ENCODE data around the gene SPOUT1.

SPOUT1 gene

DNA sequence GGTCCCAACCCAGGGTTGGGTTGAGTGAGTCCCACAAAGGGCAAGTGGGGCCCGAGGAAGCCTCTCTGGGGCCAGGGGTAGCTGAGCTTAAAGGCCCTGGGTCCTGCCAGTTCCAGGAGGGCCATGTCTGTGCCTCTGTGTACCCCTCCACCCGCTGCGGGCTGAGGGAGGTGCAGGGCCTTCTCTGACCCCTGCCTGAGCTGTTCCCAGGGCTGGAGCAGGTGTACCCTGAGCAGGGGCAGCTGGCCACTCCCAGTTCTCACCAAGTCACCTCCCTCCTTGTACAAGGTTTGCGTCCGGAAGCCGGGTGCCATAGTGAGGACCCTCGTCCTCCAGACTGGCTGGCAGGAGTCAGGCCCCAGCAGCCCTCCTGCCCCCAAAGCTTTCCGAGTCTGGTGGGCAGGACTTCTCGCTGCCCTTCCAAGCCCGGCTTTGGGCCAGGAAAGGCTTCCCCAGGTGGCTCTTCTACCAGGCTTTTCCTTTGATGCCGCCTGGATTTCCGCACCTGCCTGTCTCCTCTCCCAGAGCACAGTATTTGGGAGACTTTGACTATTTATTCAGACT is 20.5 kb downstream of the SPOUT1 start:
- TF ChIP-seq, protein P1, sequence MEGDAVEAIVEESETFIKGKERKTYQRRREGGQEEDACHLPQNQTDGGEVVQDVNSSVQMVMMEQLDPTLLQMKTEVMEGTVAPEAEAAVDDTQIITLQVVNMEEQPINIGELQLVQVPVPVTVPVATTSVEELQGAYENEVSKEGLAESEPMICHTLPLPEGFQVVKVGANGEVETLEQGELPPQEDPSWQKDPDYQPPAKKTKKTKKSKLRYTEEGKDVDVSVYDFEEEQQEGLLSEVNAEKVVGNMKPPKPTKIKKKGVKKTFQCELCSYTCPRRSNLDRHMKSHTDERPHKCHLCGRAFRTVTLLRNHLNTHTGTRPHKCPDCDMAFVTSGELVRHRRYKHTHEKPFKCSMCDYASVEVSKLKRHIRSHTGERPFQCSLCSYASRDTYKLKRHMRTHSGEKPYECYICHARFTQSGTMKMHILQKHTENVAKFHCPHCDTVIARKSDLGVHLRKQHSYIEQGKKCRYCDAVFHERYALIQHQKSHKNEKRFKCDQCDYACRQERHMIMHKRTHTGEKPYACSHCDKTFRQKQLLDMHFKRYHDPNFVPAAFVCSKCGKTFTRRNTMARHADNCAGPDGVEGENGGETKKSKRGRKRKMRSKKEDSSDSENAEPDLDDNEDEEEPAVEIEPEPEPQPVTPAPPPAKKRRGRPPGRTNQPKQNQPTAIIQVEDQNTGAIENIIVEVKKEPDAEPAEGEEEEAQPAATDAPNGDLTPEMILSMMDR (IDR thresholded peaks at IDR 0.05; ENCODE audit: borderline replicate concordance, control extremely low read depth, extremely low read depth, insufficient read depth, missing control alignments): no peak
- in situ Hi-C loops (cut with MboI; ENCODE audit: low sequenced_read_pairs, unreplicated experiment): no loop called here
- no peak for DNase-seq (ENCODE audit: low spot score)

GRCh38 chr9:128808543-128808942 is 21.1 kb downstream of the SPOUT1 start:
- no peak for DNase-seq (ENCODE audit: low spot score)
- TF ChIP-seq, protein P1 (IDR thresholded peaks at IDR 0.05; ENCODE audit: borderline replicate concordance, control extremely low read depth, extremely low read depth, insufficient read depth, missing control alignments): no peak
- in situ Hi-C loops (cut with MboI; ENCODE audit: low sequenced_read_pairs, unreplicated experiment): no loop called here

- TF ChIP-seq, protein P1 (IDR thresholded peaks at IDR 0.05; ENCODE audit: borderline replicate concordance, control extremely low read depth, extremely low read depth, insufficient read depth, missing control alignments): no peak
- in situ Hi-C loops (cut with MboI; ENCODE audit: low sequenced_read_pairs, unreplicated experiment): no loop called here
- DNase-seq (ENCODE audit: low spot score): no peak
Observed at GRCh38 chr9:128807827-128808226, 21.8 kb downstream of the SPOUT1 start.

GRCh38 chr9:128805661-128806060 is 23.9 kb downstream of the SPOUT1 start:
- DNase-seq (ENCODE audit: low spot score): no peak
- in situ Hi-C loops (cut with MboI; ENCODE audit: low sequenced_read_pairs, unreplicated experiment): no loop called here
- TF ChIP-seq, protein P1 (IDR thresholded peaks at IDR 0.05; ENCODE audit: borderline replicate concordance, control extremely low read depth, extremely low read depth, insufficient read depth, missing control alignments): no peak

DNA sequence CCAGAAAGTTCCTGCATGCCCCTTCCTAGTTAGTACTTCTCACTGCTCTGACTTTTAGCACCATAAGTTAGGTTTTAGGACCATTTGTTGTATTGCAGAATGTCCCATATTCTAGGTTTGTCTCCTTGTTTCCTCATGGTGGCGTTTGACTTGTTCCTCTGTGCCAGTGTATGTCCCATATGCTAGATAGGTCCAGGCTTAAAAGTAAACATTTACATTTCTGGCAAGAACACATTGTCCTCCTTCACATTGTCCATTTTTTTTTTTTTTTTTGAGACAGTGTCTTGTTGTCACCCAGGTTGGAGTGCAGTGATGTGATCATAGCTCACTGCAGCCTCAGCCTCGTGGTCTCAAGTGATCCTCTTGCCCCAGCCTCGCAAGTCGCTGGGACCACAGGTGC is 27.1 kb downstream of the SPOUT1 start:
- in situ Hi-C loops (cut with MboI; ENCODE audit: low sequenced_read_pairs, unreplicated experiment): no loop called here
- TF ChIP-seq, protein P1 (IDR thresholded peaks at IDR 0.05; ENCODE audit: borderline replicate concordance, control extremely low read depth, extremely low read depth, insufficient read depth, missing control alignments): no peak
- DNase-seq (ENCODE audit: low spot score): no peak

DNA sequence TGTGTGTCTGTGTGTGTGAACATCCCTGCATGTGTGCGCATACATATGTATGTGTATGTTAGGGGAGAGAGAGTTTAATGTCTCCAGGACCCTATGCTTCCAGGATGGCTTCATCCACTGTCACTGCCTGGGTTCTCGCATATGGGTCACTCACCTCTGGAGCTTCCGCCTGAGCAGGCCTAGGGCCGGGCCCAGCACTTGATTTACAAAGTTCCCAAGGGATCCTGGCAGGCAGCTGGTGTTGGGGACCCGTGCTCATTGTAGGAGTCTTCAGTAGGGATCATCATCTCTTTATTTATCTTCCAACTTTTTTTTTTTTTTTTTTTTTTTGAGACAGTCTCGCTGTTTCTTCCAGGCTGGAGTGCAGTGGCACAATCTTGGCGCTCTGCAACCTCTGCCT is 29.5 kb downstream of the SPOUT1 start:
- TF ChIP-seq, protein P1 (IDR thresholded peaks at IDR 0.05; ENCODE audit: borderline replicate concordance, control extremely low read depth, extremely low read depth, insufficient read depth, missing control alignments): no peak
- in situ Hi-C loops (cut with MboI; ENCODE audit: low sequenced_read_pairs, unreplicated experiment): no loop called here
- no peak for DNase-seq (ENCODE audit: low spot score)
